OCI-LY7 (cell line): ENCODE data around the gene FEN1. TPM values are rescaled to one million over a fixed set of nuclear protein-coding genes. Genes with fewer than 3 reads are reported as not detected.

Experiments
- BruUV-seq: library from RNA; stranded (reverse); fragments of 400-500 nt; replicated peaks from 2 replicates; lab custom pipeline; 2021; lab: Mats Ljungman, UMichigan
- CTCF ChIA-PET: fragments of 300-600 bp; sonication (Branson Sonifier 250); formaldehyde crosslinking; loops from one replicate; lab custom pipeline; 2022; ENCODE audit warnings: antibody characterized with exemption; ENCODE audit not compliant: unreplicated experiment; lab: Charles Lee
- POLR2A ChIA-PET: fragments of 300-600 bp; sonication (Branson Sonifier 250); formaldehyde crosslinking; loops from one replicate; lab custom pipeline; 2022; ENCODE audit warnings: antibody characterized with exemption; lab: Charles Lee
- DNase-seq: peaks from one replicate; pipeline ENCODE4 v3.0.0-alpha.2; 2015; ENCODE audit warnings: low spot score
- H2AFZ ChIP-seq: fragments of 200-600 bp; sonication (generic), shearing (Covaris generic); 2 replicates; pipeline ENCODE4 v1.6.1; 2014; ENCODE audit warnings: mild to moderate bottlenecking, antibody characterized with exemption, low read length, moderate library complexity
- H3K27ac ChIP-seq: fragments of 200-600 bp; sonication (generic); 2 replicates; pipeline ENCODE4 v1.5.1; 2014; ENCODE audit warnings: mixed run types, low read depth, mild to moderate bottlenecking, moderate library complexity, low read length, inconsistent platforms; ENCODE audit not compliant: poor library complexity, severe bottlenecking
- H3K36me3 ChIP-seq: fragments of 200-600 bp; sonication (generic); 2 replicates; pipeline ENCODE4 v1.6.1; 2014; ENCODE audit warnings: mild to moderate bottlenecking, antibody characterized with exemption, low read length, moderate library complexity, mixed read lengths; ENCODE audit not compliant: insufficient read depth
- H3K4me1 ChIP-seq: fragments of 200-600 bp; sonication (generic); 2 replicates; pipeline ENCODE4 v1.5.1; 2014; ENCODE audit warnings: mild to moderate bottlenecking, low read length; ENCODE audit not compliant: insufficient read depth, poor library complexity, severe bottlenecking
- H3K4me2 ChIP-seq: fragments of 200-600 bp; sonication (generic); 2 replicates; pipeline ENCODE4 v1.6.1; 2014; ENCODE audit warnings: mild to moderate bottlenecking, low read length
- H3K4me3 ChIP-seq: fragments of 200-600 bp; sonication (generic); 2 replicates; pipeline ENCODE4 v1.5.1; 2014; ENCODE audit warnings: mild to moderate bottlenecking, low read depth, low read length; ENCODE audit not compliant: poor library complexity, severe bottlenecking
- H3K79me2 ChIP-seq: fragments of 200-600 bp; sonication (generic); 2 replicates; pipeline ENCODE4 v1.6.1; 2016; ENCODE audit warnings: low read depth, mild to moderate bottlenecking, low read length, moderate library complexity, mixed read lengths; ENCODE audit not compliant: insufficient read depth
- H3K9me2 ChIP-seq: fragments of 200-600 bp; sonication (generic); 2 replicates; pipeline ENCODE4 v1.6.1; 2016; ENCODE audit warnings: mild to moderate bottlenecking, low read length, mixed read lengths; ENCODE audit not compliant: insufficient read depth
- H3K9me3 ChIP-seq: fragments of 200-600 bp; sonication (generic); 2 replicates; pipeline ENCODE4 v1.6.1; 2014; ENCODE audit warnings: mild to moderate bottlenecking, mixed run types, low read length, mixed read lengths
- H4K20me1 ChIP-seq: fragments of 200-600 bp; sonication (generic); 2 replicates; pipeline ENCODE4 v1.6.1; 2014; ENCODE audit warnings: mild to moderate bottlenecking, antibody characterized with exemption, low read length, moderate library complexity, mixed read lengths; ENCODE audit not compliant: insufficient read depth
- EZH2phosphoT487 ChIP-seq: fragments of 200-600 bp; sonication (generic); IDR thresholded peaks from 2 replicates; pipeline ENCODE4 v1.6.1; 2018; ENCODE audit warnings: low read depth, borderline replicate concordance, mild to moderate bottlenecking, mixed run types, antibody characterized with exemption, low read length, moderate library complexity, mixed read lengths
- intact Hi-C: fragments of 100-400 bp; cut with micrococcal nuclease; formaldehyde crosslinking; loops from one replicate; pipeline ENCODE4 v1.10.0; 2022; ENCODE audit not compliant: unreplicated experiment
- total RNA-seq, 2 experiments: library from RNA; depleted of rRNA in 1 of 2; stranded (reverse); fragments of >200 nt in 1 of 2; shearing (Covaris generic) in 1 of 2; gene quantifications; 2 replicates each; pipeline ENCODE4 v1.2.3, GENCODE V29; 2014 to 2022
- TF ChIP-seq, protein P1 (sequence below): fragments of 200-600 bp; sonication (generic); conservative IDR thresholded peaks from 2 replicates; pipeline ENCODE4 v1.5.1; 2014; ENCODE audit warnings: mild to moderate bottlenecking, antibody characterized with exemption, low read length, moderate library complexity, mixed read lengths

Gene FEN1
- total RNA-seq, 2 experiments from 2014 or later = 123 to 153 TPM

- no TSS peak for BruUV-seq
- CTCF ChIA-PET = no interaction called here
- POLR2A ChIA-PET = interaction anchor here (0.7 kb wide), 1 partner anchor 59 kb away, joined by 3 read pairs; no protein-coding TSS in a partner anchor
Measured at GRCh38 chr11:61836193-61836592, 43.5 kb downstream of the FEN1 start.

DNA sequence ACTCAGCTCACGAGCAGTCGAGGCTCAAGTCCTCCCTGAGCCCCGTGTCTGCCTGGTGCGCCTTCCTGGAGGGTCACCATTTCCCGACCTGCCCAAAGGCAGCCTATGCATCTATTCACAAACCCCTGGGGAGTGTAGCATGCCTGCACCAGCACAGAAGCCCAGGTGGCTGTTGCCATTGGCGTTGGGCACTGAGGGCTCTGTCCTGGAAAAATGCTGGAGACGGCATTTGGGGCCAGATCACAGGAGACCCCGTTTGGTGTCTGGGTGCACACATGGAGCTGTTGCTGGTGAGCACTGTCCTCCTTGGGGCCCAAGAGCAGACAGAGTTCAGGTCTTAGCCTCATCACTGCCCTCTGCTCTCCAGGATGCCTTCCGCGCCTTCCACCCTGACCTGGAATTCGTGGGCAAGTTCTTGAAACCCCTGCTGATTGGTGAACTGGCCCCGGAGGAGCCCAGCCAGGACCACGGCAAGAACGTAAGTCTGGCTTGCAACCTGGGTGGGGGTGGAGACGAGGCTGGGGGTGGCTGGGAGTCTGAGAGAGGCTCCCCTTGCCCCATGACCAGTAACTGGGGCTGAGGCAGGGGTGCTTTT lies 44.8 kb downstream of the FEN1 start:
- BruUV-seq = no TSS peak
- Histone ChIP-seq H4K20me1 (no peaks in the 10 kb centered on the region), H3K79me2 (no peaks in the 10 kb centered on the region), H3K4me3 (no peak overlapping the region), H3K27ac (no peak overlapping the region), H2AFZ (no peak overlapping the region), H3K9me3 (no peaks in the 10 kb centered on the region), H3K36me3 (no peaks in the 10 kb centered on the region), H3K4me1 (peaks cover 26% of the 10 kb centered on the region), H3K9me2 (no peaks in the 10 kb centered on the region), H3K4me2 (no peak overlapping the region)
- DNase-seq = no peak
- ChIA-PET CTCF (no interaction called here), POLR2A (interaction anchor here (0.7 kb wide), 1 partner anchor 45 kb away, joined by 3 read pairs; the partner anchor contains the start of genes FEN1 and TMEM258)
- TF ChIP-seq EZH2phosphoT487 = no peak
- TF ChIP-seq, protein P1, sequence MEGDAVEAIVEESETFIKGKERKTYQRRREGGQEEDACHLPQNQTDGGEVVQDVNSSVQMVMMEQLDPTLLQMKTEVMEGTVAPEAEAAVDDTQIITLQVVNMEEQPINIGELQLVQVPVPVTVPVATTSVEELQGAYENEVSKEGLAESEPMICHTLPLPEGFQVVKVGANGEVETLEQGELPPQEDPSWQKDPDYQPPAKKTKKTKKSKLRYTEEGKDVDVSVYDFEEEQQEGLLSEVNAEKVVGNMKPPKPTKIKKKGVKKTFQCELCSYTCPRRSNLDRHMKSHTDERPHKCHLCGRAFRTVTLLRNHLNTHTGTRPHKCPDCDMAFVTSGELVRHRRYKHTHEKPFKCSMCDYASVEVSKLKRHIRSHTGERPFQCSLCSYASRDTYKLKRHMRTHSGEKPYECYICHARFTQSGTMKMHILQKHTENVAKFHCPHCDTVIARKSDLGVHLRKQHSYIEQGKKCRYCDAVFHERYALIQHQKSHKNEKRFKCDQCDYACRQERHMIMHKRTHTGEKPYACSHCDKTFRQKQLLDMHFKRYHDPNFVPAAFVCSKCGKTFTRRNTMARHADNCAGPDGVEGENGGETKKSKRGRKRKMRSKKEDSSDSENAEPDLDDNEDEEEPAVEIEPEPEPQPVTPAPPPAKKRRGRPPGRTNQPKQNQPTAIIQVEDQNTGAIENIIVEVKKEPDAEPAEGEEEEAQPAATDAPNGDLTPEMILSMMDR = no peak
- intact Hi-C loops = no loop called here

More at GRCh38 chr11:61836193-61836592, 43.5 kb downstream of the FEN1 start:
- H3K4me3 ChIP-seq = no peak overlapping the region
- no peak overlapping the region for H2AFZ ChIP-seq
- intact Hi-C loops = no loop called here
- H3K9me2 ChIP-seq = no peaks in the 10 kb centered on the region
- H3K4me2 ChIP-seq = no peak overlapping the region
- no peak for DNase-seq
- no peaks in the 10 kb centered on the region for H3K9me3 ChIP-seq
- no peaks in the 10 kb centered on the region for H3K36me3 ChIP-seq
- no peak for TF ChIP-seq EZH2phosphoT487
- TF ChIP-seq, protein P1 = no peak
- H3K27ac ChIP-seq = no peak overlapping the region
- no peaks in the 10 kb centered on the region for H3K79me2 ChIP-seq
- no peaks in the 10 kb centered on the region for H4K20me1 ChIP-seq
- peaks cover 31% of the 10 kb centered on the region for H3K4me1 ChIP-seq

- no peak overlapping the region for H3K27ac ChIP-seq
- H3K36me3 ChIP-seq = no peaks in the 10 kb centered on the region
- BruUV-seq = no TSS peak
- H3K9me2 ChIP-seq = no peaks in the 10 kb centered on the region
- no peak overlapping the region for H3K4me2 ChIP-seq
- H3K79me2 ChIP-seq = no peaks in the 10 kb centered on the region
- H3K4me3 ChIP-seq = no peak overlapping the region
- POLR2A ChIA-PET = no interaction called here
- no peak for TF ChIP-seq EZH2phosphoT487
- TF ChIP-seq, protein P1 = no peak
- H4K20me1 ChIP-seq = no peaks in the 10 kb centered on the region
- intact Hi-C loops = no loop called here
- no peak overlapping the region for H2AFZ ChIP-seq
- H3K4me1 ChIP-seq = peaks cover 24% of the 10 kb centered on the region
- DNase-seq = no peak
- CTCF ChIA-PET = no interaction called here
- H3K9me3 ChIP-seq = no peaks in the 10 kb centered on the region
Measured at GRCh38 chr11:61838501-61838900, 45.8 kb downstream of the FEN1 start.
